GM23248 (cell line): ENCODE measurements around the gene PHTF1.

ENCODE experiments used
- EZH2 ChIP-seq: fragments of 200-600 bp; sonication (generic); IDR thresholded peaks from 2 replicates; pipeline ENCODE4 v1.6.1; 2018; ENCODE audit warnings: antibody characterized with exemption, mild to moderate bottlenecking; ENCODE audit not compliant: insufficient read depth, poor library complexity, severe bottlenecking
- EZH2phosphoT487 ChIP-seq: fragments of 200-600 bp; sonication (generic); IDR thresholded peaks from 2 replicates; pipeline ENCODE4 v1.6.1; 2018; ENCODE audit warnings: antibody characterized with exemption, moderate library complexity, mild to moderate bottlenecking, low read depth; ENCODE audit not compliant: insufficient read depth

- TF ChIP-seq EZH2 (no peak), EZH2phosphoT487 (no peak)
These were observed 34.9 kb upstream of the PHTF1 start for GRCh38 chr1:113793878-113794834.
